ENCODE measurements around the gene H3-3A. TPM values are rescaled to one million over a fixed set of nuclear protein-coding genes. Genes with fewer than 3 reads are reported as not detected.

Gene H3-3A
- polyA plus RNA-seq, 1 of the 3 experiments (the other 2 are of a cell fraction) = 315 TPM

DNA sequence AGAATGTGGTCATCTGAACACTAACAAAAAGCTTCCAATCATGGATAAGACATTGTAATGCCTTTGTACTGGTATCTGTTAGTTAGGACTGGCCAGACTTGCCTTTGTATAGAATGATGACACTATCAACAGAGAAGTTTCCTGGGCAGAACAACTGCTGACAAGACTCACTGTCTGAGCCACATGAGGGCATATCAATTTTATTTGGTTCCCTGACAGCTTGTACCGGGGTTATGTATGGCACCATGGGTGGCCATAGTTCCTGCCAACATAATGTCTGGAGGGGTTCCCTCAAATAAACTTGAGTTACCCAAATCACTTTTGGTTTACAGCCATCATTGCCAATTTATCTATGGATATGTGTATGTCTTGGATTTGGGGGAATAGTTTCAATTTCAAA is 13.6 kb upstream of the H3-3A start:
- H3K4me3 ChIP-seq (ENCODE audit: low read depth in 2 of 2, low read length in 1 of 2) = no peak overlapping the region
- CTCF ChIA-PET = no interaction called here
- no peak overlapping the region for H3K4me2 ChIP-seq
- H3K9me2 ChIP-seq = no peaks in the 10 kb centered on the region
- peaks cover 0 to 3% of the 10 kb centered on the region in 2 experiments for H3K36me3 ChIP-seq (replicated peaks in 1 of 2; ENCODE audit: control insufficient read depth in 1 of 2, insufficient read depth in 2 of 2, low read length in 1 of 2)
- H3K4me1 ChIP-seq (ENCODE audit: control insufficient read depth in 1 of 2, insufficient read depth in 2 of 2, low read depth in 1 of 2, low read length in 1 of 2) = no peaks in the 10 kb centered on the region
- no peaks in the 10 kb centered on the region for H4K20me1 ChIP-seq (ENCODE audit: insufficient read depth)
- POLR2A ChIA-PET = no interaction called here
- TF ChIP-seq FOXM1 (IDR thresholded peaks at IDR 0.05; ENCODE audit: low read depth) = no peak
- TF ChIP-seq CHD2 (IDR thresholded peaks at IDR 0.05; ENCODE audit: low read length, partially characterized antibody) = no peak
- no peak for TF ChIP-seq FOSL2 (IDR thresholded peaks at IDR 0.05; ENCODE audit: borderline replicate concordance, low read depth)
- TF ChIP-seq JUND (IDR thresholded peaks at IDR 0.05) = no peak
- no peak for TF ChIP-seq ELF1 (IDR thresholded peaks at IDR 0.05)
- TF ChIP-seq MXI1 (IDR thresholded peaks at IDR 0.05; ENCODE audit: low read depth, low read length) = no peak
- TF ChIP-seq, protein P1, sequence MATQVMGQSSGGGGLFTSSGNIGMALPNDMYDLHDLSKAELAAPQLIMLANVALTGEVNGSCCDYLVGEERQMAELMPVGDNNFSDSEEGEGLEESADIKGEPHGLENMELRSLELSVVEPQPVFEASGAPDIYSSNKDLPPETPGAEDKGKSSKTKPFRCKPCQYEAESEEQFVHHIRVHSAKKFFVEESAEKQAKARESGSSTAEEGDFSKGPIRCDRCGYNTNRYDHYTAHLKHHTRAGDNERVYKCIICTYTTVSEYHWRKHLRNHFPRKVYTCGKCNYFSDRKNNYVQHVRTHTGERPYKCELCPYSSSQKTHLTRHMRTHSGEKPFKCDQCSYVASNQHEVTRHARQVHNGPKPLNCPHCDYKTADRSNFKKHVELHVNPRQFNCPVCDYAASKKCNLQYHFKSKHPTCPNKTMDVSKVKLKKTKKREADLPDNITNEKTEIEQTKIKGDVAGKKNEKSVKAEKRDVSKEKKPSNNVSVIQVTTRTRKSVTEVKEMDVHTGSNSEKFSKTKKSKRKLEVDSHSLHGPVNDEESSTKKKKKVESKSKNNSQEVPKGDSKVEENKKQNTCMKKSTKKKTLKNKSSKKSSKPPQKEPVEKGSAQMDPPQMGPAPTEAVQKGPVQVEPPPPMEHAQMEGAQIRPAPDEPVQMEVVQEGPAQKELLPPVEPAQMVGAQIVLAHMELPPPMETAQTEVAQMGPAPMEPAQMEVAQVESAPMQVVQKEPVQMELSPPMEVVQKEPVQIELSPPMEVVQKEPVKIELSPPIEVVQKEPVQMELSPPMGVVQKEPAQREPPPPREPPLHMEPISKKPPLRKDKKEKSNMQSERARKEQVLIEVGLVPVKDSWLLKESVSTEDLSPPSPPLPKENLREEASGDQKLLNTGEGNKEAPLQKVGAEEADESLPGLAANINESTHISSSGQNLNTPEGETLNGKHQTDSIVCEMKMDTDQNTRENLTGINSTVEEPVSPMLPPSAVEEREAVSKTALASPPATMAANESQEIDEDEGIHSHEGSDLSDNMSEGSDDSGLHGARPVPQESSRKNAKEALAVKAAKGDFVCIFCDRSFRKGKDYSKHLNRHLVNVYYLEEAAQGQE (IDR thresholded peaks at IDR 0.05; ENCODE audit: low read depth, low read length) = no peak
- TF ChIP-seq, protein P2, sequence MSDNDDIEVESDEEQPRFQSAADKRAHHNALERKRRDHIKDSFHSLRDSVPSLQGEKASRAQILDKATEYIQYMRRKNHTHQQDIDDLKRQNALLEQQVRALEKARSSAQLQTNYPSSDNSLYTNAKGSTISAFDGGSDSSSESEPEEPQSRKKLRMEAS (IDR thresholded peaks at IDR 0.05; ENCODE audit: low read depth) = no peak
- TF ChIP-seq RAD21 (IDR thresholded peaks at IDR 0.05; ENCODE audit: low read length) = no peak
- TF ChIP-seq, protein P3, sequence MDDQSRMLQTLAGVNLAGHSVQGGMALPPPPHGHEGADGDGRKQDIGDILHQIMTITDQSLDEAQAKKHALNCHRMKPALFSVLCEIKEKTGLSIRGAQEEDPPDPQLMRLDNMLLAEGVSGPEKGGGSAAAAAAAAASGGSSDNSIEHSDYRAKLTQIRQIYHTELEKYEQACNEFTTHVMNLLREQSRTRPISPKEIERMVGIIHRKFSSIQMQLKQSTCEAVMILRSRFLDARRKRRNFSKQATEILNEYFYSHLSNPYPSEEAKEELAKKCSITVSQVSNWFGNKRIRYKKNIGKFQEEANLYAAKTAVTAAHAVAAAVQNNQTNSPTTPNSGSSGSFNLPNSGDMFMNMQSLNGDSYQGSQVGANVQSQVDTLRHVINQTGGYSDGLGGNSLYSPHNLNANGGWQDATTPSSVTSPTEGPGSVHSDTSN (IDR thresholded peaks at IDR 0.05) = no peak
- no peak for TF ChIP-seq GABPA (IDR thresholded peaks at IDR 0.05; ENCODE audit: low read depth)
- TF ChIP-seq, protein P4, sequence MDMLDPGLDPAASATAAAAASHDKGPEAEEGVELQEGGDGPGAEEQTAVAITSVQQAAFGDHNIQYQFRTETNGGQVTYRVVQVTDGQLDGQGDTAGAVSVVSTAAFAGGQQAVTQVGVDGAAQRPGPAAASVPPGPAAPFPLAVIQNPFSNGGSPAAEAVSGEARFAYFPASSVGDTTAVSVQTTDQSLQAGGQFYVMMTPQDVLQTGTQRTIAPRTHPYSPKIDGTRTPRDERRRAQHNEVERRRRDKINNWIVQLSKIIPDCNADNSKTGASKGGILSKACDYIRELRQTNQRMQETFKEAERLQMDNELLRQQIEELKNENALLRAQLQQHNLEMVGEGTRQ (IDR thresholded peaks at IDR 0.05; ENCODE audit: borderline replicate concordance, low read depth, low read length) = no peak
- no peak for TF ChIP-seq NRF1 (IDR thresholded peaks at IDR 0.05; ENCODE audit: low read depth, low read length)
- TF ChIP-seq, protein P5, sequence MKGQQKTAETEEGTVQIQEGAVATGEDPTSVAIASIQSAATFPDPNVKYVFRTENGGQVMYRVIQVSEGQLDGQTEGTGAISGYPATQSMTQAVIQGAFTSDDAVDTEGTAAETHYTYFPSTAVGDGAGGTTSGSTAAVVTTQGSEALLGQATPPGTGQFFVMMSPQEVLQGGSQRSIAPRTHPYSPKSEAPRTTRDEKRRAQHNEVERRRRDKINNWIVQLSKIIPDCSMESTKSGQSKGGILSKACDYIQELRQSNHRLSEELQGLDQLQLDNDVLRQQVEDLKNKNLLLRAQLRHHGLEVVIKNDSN (IDR thresholded peaks at IDR 0.05; ENCODE audit: borderline replicate concordance, low read depth) = no peak
- no peak for TF ChIP-seq NFIC (IDR thresholded peaks at IDR 0.05; ENCODE audit: borderline replicate concordance)
- no peak for TF ChIP-seq POLR2AphosphoS5 (IDR thresholded peaks at IDR 0.05; ENCODE audit: low read depth, low read length)
- H3K79me2 ChIP-seq (ENCODE audit: insufficient read depth) = no peaks in the 10 kb centered on the region
- H3K9me3 ChIP-seq = no peaks in the 10 kb centered on the region
- 88% methylated on average over 1 of the region's 1 CpG for WGBS (ENCODE audit: low lambda C conversion rate)
- H3K9ac ChIP-seq = no peak overlapping the region
- H3K27me3 ChIP-seq (ENCODE audit: insufficient read depth) = no peaks in the 10 kb centered on the region
- DNase-seq = no peak
- no peak overlapping the region for H2AFZ ChIP-seq (ENCODE audit: low read depth)
- H3K27ac ChIP-seq (ENCODE audit: low read depth in 2 of 2, low read length in 1 of 2) = no peak overlapping the region
- H3F3A ChIP-seq (replicated peaks; ENCODE audit: insufficient read depth) = no peaks in the 10 kb centered on the region
